HepG2 (cell line): ENCODE results near the gene GSTM4. TPM values are rescaled to one million over a fixed set of nuclear protein-coding genes. Genes with fewer than 3 reads are reported as not detected.

Experiments used
- BRD4 ChIP-seq: sonication (generic); formaldehyde crosslinking; IDR thresholded peaks from 2 replicates; pipeline ENCODE4 v1.4.0; 2020; ENCODE audit warnings: missing genetic modification reagents
- CENPT ChIP-seq: sonication (generic); formaldehyde crosslinking; IDR thresholded peaks from 2 replicates; pipeline ENCODE4 v1.8.0; 2022; ENCODE audit warnings: low read depth, mild to moderate bottlenecking, moderate library complexity, missing genetic modification reagents
- FIP1L1 ChIP-seq: fragments of 200-400 bp; formaldehyde crosslinking; IDR thresholded peaks from 2 replicates; pipeline ENCODE4 v1.6.1; 2018; ENCODE audit warnings: low read depth, mild to moderate bottlenecking, low read length, moderate library complexity, borderline replicate concordance; ENCODE audit not compliant: insufficient read depth
- FOXJ3 ChIP-seq: sonication (generic); formaldehyde crosslinking; IDR thresholded peaks from 2 replicates; pipeline ENCODE4 v1.4.0; 2020; ENCODE audit warnings: missing genetic modification reagents, mild to moderate bottlenecking, borderline replicate concordance
- IKZF5 ChIP-seq: IDR thresholded peaks from 2 replicates; pipeline ENCODE4 v1.6.1; 2018; ENCODE audit warnings: missing genetic modification reagents, mild to moderate bottlenecking, missing compliant biosample characterization
- MATR3 ChIP-seq: sonication (generic); formaldehyde crosslinking; IDR thresholded peaks from 2 replicates; pipeline ENCODE4 v1.4.0; 2020; ENCODE audit warnings: missing genetic modification reagents
- MLX ChIP-seq: IDR thresholded peaks from 2 replicates; pipeline ENCODE4 v1.6.1; 2016
- MXD4 ChIP-seq: IDR thresholded peaks from 2 replicates; pipeline ENCODE4 v1.6.1; 2016; ENCODE audit warnings: mild to moderate bottlenecking, missing biosample characterization, missing genetic modification reagents
- NCOA1 ChIP-seq: sonication (generic); formaldehyde crosslinking; IDR thresholded peaks from 2 replicates; pipeline ENCODE4 v1.9.0; 2021; ENCODE audit warnings: missing genetic modification reagents
- NKX3-1 ChIP-seq: sonication (generic); formaldehyde crosslinking; IDR thresholded peaks from 2 replicates; pipeline ENCODE4 v1.5.0; 2020; ENCODE audit warnings: missing genetic modification reagents
- PCBP2 ChIP-seq: fragments of 200-400 bp; formaldehyde crosslinking; optimal IDR thresholded peaks from 2 replicates; pipeline ENCODE3; 2018; ENCODE audit warnings: low read length, low read depth; ENCODE audit not compliant: poor library complexity, severe bottlenecking
- REPIN1 ChIP-seq: sonication (generic); formaldehyde crosslinking; IDR thresholded peaks from 2 replicates; pipeline ENCODE4 v1.8.0; 2022; ENCODE audit warnings: missing genetic modification reagents, low read depth, mild to moderate bottlenecking, borderline replicate concordance
- SPEN ChIP-seq: sonication (generic); formaldehyde crosslinking; IDR thresholded peaks from 2 replicates; pipeline ENCODE4 v1.5.1; 2020; ENCODE audit warnings: low read depth, mild to moderate bottlenecking, missing genetic modification reagents
- TERF1 ChIP-seq: sonication (generic); formaldehyde crosslinking; IDR thresholded peaks from 2 replicates; pipeline ENCODE4 v1.8.0; 2022; ENCODE audit warnings: mild to moderate bottlenecking, missing genetic modification reagents, moderate library complexity
- TFDP2 ChIP-seq: sonication (generic); formaldehyde crosslinking; IDR thresholded peaks from 2 replicates; pipeline ENCODE4 v1.4.0; 2020; ENCODE audit warnings: missing genetic modification reagents
- ZBED4 ChIP-seq: sonication (generic); formaldehyde crosslinking; IDR thresholded peaks from 2 replicates; pipeline ENCODE4 v1.4.0; 2020; ENCODE audit warnings: missing genetic modification reagents, borderline replicate concordance
- ZBTB38 ChIP-seq: sonication (generic); formaldehyde crosslinking; IDR thresholded peaks from 2 replicates; pipeline ENCODE4 v1.5.1; 2020; ENCODE audit warnings: mild to moderate bottlenecking, missing genetic modification reagents
- ZNF10 ChIP-seq: sonication (generic); formaldehyde crosslinking; IDR thresholded peaks from 2 replicates; pipeline ENCODE4 v1.4.0; 2020; ENCODE audit warnings: mild to moderate bottlenecking, low read depth, missing genetic modification reagents, borderline replicate concordance
- ZNF232 ChIP-seq: sonication (generic); formaldehyde crosslinking; IDR thresholded peaks from 2 replicates; pipeline ENCODE4 v1.4.0; 2020; ENCODE audit warnings: missing genetic modification reagents, borderline replicate concordance
- ZNF253 ChIP-seq: sonication (generic); formaldehyde crosslinking; IDR thresholded peaks from 2 replicates; pipeline ENCODE4 v1.8.0; 2022; ENCODE audit warnings: mild to moderate bottlenecking, missing genetic modification reagents, borderline replicate concordance
- ZNF292 ChIP-seq: sonication (generic); formaldehyde crosslinking; IDR thresholded peaks from 2 replicates; pipeline ENCODE4 v1.8.1; 2022; ENCODE audit warnings: mild to moderate bottlenecking, low read depth, missing genetic modification reagents, borderline replicate concordance
- ZNF3 ChIP-seq: IDR thresholded peaks from 2 replicates; pipeline ENCODE4 v1.7.0; 2017; ENCODE audit warnings: inconsistent platforms
- polyA plus RNA-seq, 8 experiments: library from polyadenylated mRNA; depleted of rRNA in 3 of 8; stranded (reverse) in 7 of 8; unstranded in 1 of 8; fragments of >200 nt; fragmentation: Illumina TruSeq in 4 of 8; extraction: Trizol in 4 of 8; gene quantifications; 2 replicates each; pipeline versions ENCODE4 v1.2.1 to v1.2.3, GENCODE V29; 2011 to 2016; ENCODE audit warnings: low read depth in 4 of 8, missing spikeins in 1 of 8, mixed read lengths in 1 of 8; ENCODE audit not compliant: insufficient read depth in 1 of 8
- total RNA-seq, 5 experiments: library from RNA; depleted of rRNA; stranded (reverse); fragments of >200 nt; fragmentation: Illumina TruSeq; extraction: Trizol; gene quantifications; 2 replicates each; pipeline ENCODE4 v1.2.3, GENCODE V29; 2016; ENCODE audit warnings: low read depth in 1 of 5

Gene GSTM4
- total and polyA plus RNA-seq, 2 of the 13 experiments (the other 11 are each of a cell fraction or from before 2014, with no cell fraction given) = 25.3 to 40.8 TPM

GRCh38 chr1:109643385-109644230 lies 12.3 kb upstream of the GSTM4 start (continued):
- TF ChIP-seq IKZF5 (CRISPR knock-in tag) (no peak), ZBED4 (no peak), BRD4 (no peak), TERF1 (CRISPR knock-in tag) (no peak), ZNF3 (CRISPR knock-in tag) (no peak), TFDP2 (CRISPR knock-in tag) (no peak), NCOA1 (CRISPR knock-in tag) (no peak), MATR3 (CRISPR knock-in tag) (no peak), ZNF253 (CRISPR knock-in tag) (no peak), MXD4 (CRISPR knock-in tag) (no peak), PCBP2 (no peak), ZNF10 (CRISPR knock-in tag) (no peak), MLX (no peak), ZNF292 (no peak), CENPT (CRISPR knock-in tag) (no peak), SPEN (peak; percentile 64), FOXJ3 (no peak), ZBTB38 (CRISPR knock-in tag) (peak; percentile 51; the same call in 1 of the 2 replicates), FIP1L1 (no peak), NKX3-1 (CRISPR knock-in tag) (no peak), REPIN1 (CRISPR knock-in tag) (no peak), ZNF232 (CRISPR knock-in tag) (no peak; the same call in 1 of the 2 replicates)
